ENCODE measurements around the gene NKX3-2.

The NKX3-2 gene

GRCh38 chr4:13496605-13497004 is 47.7 kb downstream of the NKX3-2 start:
- FAIRE-seq, result no peak

DNA sequence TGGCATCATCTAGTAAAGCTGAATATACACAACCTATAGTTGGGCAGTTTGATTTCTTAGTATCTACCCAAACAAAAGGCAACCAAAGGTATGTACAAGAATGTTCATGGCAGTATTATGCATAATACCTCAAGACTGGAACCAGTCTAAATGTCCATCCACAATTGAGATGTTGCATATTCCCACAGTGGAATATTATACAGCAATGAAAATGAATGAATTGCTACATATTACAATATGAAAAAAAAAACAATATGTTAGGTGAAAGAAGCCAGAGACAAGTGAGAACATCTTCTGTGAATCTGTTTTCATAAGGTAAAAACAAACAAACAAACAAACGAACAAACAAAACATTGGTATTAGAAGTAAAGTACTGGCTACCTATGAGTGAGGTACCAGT is 48.6 kb downstream of the NKX3-2 start:
- no peak for FAIRE-seq

DNA sequence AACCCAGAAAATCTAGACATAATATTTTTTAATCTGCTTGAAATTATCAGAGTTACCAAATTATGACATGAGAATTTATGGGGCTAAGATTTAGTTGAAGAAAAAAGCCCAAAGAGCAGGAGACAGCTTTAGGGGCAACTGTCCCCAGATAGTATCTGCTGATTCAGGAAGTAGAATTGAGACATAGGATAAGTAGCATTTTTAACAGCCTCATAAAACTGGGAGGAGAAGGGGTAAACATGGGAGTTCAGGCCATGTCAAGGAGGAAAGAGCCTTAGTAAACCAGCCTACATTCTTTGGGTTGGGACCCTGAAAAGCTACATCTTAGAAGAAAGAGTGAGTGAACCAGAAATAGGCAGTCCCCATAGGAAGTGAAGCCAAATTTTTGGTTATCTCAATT is 50.5 kb downstream of the NKX3-2 start:
- FAIRE-seq, result no peak

GRCh38 chr4:13492747-13493146 is 51.6 kb downstream of the NKX3-2 start:
- no peak for FAIRE-seq
